Measurements from ENCODE around the gene AKT3. TPM values are rescaled to one million over a fixed set of nuclear protein-coding genes. Genes with fewer than 3 reads are reported as not detected.

AKT3 gene
- total and polyA plus RNA-seq, 2 of the 8 experiments (the other 6 are each of a cell fraction or from before 2014, with no cell fraction given) = 6.0 to 36.4 TPM

Other genes with a start within 250 kb of the AKT3 start
- gene ZBTB18, start 201.0 kb upstream of the AKT3 start, total RNA-seq (2021; fragmentation: NEBNext Ultra II Directional; extraction: Animal tissue kit (Norgen Biotek cat#: 25700)) = 14.0 and 14.4 TPM in 2 replicates
- gene ZBTB18, start 201.0 kb upstream of the AKT3 start, polyA plus RNA-seq (2011; rRNA removed) = 8.2 and 8.5 TPM in 2 replicates

Data from H1 (cell line).